Measurements from ENCODE around the gene SLC27A2.

Gene SLC27A2

DNA sequence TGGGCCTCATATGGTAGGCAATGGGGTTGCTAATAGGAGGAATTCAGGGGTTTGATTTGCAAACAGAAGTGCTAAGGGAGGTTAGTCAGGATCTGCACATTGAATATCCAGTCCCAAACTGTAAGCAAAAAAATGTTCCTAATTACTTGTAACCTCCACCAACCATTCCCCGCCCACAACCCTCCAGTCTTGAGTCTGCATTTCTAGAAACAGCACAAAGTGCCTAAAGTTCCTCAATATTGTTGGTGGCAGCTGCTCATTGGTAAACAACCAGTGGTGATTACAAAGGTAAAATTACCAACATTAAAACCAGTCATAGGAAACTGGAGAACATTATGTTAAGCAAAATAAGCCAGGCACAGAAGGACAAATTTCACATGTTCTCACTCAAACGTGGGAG is 64.6 kb downstream of the SLC27A2 start:
- no peak overlapping the region for H3K4me3 ChIP-seq (ENCODE audit: low read depth, low read length)
- no peaks in the 10 kb centered on the region for H3K4me1 ChIP-seq (ENCODE audit: control insufficient read depth, insufficient read depth, low read length)
- H3K9ac ChIP-seq (ENCODE audit: low read depth, low read length): no peak overlapping the region
- no peaks in the 10 kb centered on the region for H3K36me3 ChIP-seq (ENCODE audit: control insufficient read depth, insufficient read depth, low read length)
- no peaks in the 10 kb centered on the region for H3K27me3 ChIP-seq (ENCODE audit: control insufficient read depth, insufficient read depth, low read length)
- H3K9me3 ChIP-seq (ENCODE audit: control insufficient read depth, insufficient read depth, low read length): no peaks in the 10 kb centered on the region

GRCh38 chr15:50247819-50248655 is 66.0 kb downstream of the SLC27A2 start:
- Histone ChIP-seq H3K9ac (ENCODE audit: low read depth, low read length) (no peak overlapping the region), H3K9me3 (ENCODE audit: control insufficient read depth, insufficient read depth, low read length) (no peaks in the 10 kb centered on the region), H3K4me1 (ENCODE audit: control insufficient read depth, insufficient read depth, low read length) (no peaks in the 10 kb centered on the region), H3K36me3 (ENCODE audit: control insufficient read depth, insufficient read depth, low read length) (no peaks in the 10 kb centered on the region), H3K4me3 (ENCODE audit: low read depth, low read length) (no peak overlapping the region), H3K27me3 (ENCODE audit: control insufficient read depth, insufficient read depth, low read length) (no peaks in the 10 kb centered on the region)

GRCh38 chr15:50248994-50249582 is 67.1 kb downstream of the SLC27A2 start:
- Histone ChIP-seq H3K27me3 (ENCODE audit: control insufficient read depth, insufficient read depth, low read length) (no peaks in the 10 kb centered on the region), H3K4me3 (ENCODE audit: low read depth, low read length) (no peak overlapping the region), H3K9me3 (ENCODE audit: control insufficient read depth, insufficient read depth, low read length) (no peaks in the 10 kb centered on the region), H3K36me3 (ENCODE audit: control insufficient read depth, insufficient read depth, low read length) (no peaks in the 10 kb centered on the region), H3K4me1 (ENCODE audit: control insufficient read depth, insufficient read depth, low read length) (no peaks in the 10 kb centered on the region), H3K9ac (ENCODE audit: low read depth, low read length) (no peak overlapping the region)

DNA sequence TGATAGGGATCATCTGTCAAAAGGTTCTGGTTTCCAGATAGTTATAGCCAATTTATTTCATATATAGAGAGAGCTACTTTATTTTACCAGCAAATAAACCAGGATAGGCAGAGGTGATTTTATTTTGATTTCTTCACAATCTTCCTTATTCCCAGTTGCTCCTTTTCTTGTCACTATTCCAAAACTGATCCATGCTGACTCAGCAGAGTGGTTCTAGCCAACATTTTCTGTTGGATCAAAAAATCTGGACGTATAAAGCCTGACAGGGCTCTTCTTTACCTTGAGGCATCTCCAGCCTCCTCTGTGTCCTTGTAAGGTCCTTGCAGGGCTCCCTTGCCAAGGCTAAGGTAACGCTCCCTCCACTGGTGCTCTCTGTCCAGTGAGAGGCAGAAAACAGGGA is 67.7 kb downstream of the SLC27A2 start:
- H3K27me3 ChIP-seq (ENCODE audit: control insufficient read depth, insufficient read depth, low read length): no peaks in the 10 kb centered on the region
- no peaks in the 10 kb centered on the region for H3K4me1 ChIP-seq (ENCODE audit: control insufficient read depth, insufficient read depth, low read length)
- H3K36me3 ChIP-seq (ENCODE audit: control insufficient read depth, insufficient read depth, low read length): no peaks in the 10 kb centered on the region
- no peak overlapping the region for H3K4me3 ChIP-seq (ENCODE audit: low read depth, low read length)
- H3K9ac ChIP-seq (ENCODE audit: low read depth, low read length): no peak overlapping the region
- H3K9me3 ChIP-seq (ENCODE audit: control insufficient read depth, insufficient read depth, low read length): no peaks in the 10 kb centered on the region

- no peaks in the 10 kb centered on the region for H3K9me3 ChIP-seq (ENCODE audit: control insufficient read depth, insufficient read depth, low read length)
- no peaks in the 10 kb centered on the region for H3K27me3 ChIP-seq (ENCODE audit: control insufficient read depth, insufficient read depth, low read length)
- no peaks in the 10 kb centered on the region for H3K36me3 ChIP-seq (ENCODE audit: control insufficient read depth, insufficient read depth, low read length)
- no peak overlapping the region for H3K9ac ChIP-seq (ENCODE audit: low read depth, low read length)
- H3K4me3 ChIP-seq (ENCODE audit: low read depth, low read length): no peak overlapping the region
- no peaks in the 10 kb centered on the region for H3K4me1 ChIP-seq (ENCODE audit: control insufficient read depth, insufficient read depth, low read length)
Measured at GRCh38 chr15:50250760-50251394, 68.9 kb downstream of the SLC27A2 start.

DNA sequence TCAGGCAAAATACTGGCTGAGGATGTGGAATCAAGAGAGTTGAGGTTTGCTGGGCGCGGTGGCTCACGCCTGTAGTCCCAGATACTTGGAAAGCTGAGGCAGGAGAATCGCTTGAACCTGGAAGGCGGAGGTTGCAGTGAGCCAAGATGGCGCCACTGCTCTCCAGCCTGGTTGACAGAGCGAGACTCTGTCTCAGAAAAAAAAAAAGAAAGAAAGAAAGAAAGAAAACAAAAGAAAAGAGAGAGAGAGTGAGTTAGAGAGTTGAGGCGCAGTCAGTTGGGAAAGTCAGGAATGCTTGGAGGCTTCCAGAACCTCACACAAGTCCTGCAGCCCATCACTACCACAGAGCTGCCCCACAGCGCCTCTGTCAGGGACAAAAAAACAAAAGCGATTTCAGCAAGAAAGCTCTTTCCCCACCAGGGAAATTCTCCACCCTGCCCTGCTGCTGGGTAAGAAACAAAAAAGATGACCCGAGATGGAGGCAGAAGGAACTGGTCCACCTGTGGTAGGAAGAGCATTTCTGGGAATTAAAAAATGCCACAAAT is 69.7 kb downstream of the SLC27A2 start:
- Histone ChIP-seq H3K27me3 (ENCODE audit: control insufficient read depth, insufficient read depth, low read length) (no peaks in the 10 kb centered on the region), H3K9ac (ENCODE audit: low read depth, low read length) (no peak overlapping the region), H3K9me3 (ENCODE audit: control insufficient read depth, insufficient read depth, low read length) (no peaks in the 10 kb centered on the region), H3K4me1 (ENCODE audit: control insufficient read depth, insufficient read depth, low read length) (no peaks in the 10 kb centered on the region), H3K36me3 (ENCODE audit: control insufficient read depth, insufficient read depth, low read length) (no peaks in the 10 kb centered on the region), H3K4me3 (ENCODE audit: low read depth, low read length) (no peak overlapping the region)

DNA sequence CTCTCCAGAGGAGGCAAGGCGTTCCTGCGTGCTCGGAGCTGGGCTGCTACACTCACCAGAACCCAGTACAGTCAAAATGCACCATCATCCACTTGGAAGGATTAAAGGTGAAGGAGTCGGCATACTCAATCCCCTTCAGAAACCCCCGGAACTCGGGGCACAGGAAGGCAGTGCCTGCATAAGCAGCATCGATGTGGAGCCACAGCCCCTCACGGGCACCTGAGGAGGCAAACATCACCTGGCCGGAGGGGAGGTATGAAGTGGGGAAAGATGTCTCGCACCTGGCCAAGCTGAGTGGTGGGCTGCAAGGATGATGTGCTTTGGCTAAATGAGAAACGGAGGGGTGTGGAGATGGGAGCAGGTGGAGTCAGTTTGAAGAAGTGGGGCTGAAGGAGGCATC is 70.6 kb downstream of the SLC27A2 start:
- H3K36me3 ChIP-seq (ENCODE audit: control insufficient read depth, insufficient read depth, low read length): no peaks in the 10 kb centered on the region
- H3K9me3 ChIP-seq (ENCODE audit: control insufficient read depth, insufficient read depth, low read length): no peaks in the 10 kb centered on the region
- no peaks in the 10 kb centered on the region for H3K4me1 ChIP-seq (ENCODE audit: control insufficient read depth, insufficient read depth, low read length)
- no peak overlapping the region for H3K4me3 ChIP-seq (ENCODE audit: low read depth, low read length)
- H3K9ac ChIP-seq (ENCODE audit: low read depth, low read length): no peak overlapping the region
- H3K27me3 ChIP-seq (ENCODE audit: control insufficient read depth, insufficient read depth, low read length): no peaks in the 10 kb centered on the region

DNA sequence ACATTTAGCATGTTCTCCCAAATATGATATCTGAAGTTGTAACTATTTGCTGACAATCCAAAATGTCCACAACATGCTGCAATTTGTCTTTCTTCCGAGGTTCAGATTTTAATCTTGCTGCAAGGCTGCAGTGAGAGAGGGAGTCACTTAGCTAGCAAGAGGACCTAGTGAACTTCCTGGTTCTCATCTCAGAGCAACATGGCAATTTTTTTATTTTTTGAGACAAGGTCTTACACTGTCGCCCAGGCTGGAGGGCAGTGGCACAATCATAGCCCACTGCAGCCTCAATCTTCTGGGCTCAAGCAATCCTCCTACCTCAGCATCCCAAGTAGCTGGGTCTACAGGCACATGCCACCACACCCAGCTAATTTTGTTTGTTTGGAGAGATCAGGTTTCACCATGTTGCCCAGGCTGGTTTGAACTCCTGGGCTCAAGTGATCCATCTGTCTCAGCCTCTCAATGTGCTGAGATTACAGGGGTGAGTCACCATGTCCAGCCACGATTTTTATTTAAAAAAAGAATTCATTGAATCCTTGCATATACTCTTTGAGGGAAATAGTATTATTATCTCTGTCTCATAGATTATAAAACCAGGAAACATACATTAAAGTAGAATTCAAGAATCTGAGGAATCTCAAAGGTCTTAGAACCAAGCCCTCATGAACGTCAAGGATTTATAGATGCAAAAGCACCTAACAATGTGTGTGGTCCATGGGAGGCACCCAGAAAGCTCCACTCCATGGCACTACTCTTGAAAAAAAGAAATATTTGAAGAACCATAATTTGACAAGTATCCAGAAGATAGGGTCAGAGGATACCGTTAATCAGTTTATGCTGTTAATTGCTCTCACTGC is 74.4 kb downstream of the SLC27A2 start:
- H3K4me1 ChIP-seq (ENCODE audit: control insufficient read depth, insufficient read depth, low read length): no peaks in the 10 kb centered on the region
- H3K4me3 ChIP-seq (ENCODE audit: low read depth, low read length): no peak overlapping the region
- no peaks in the 10 kb centered on the region for H3K36me3 ChIP-seq (ENCODE audit: control insufficient read depth, insufficient read depth, low read length)
- H3K9me3 ChIP-seq (ENCODE audit: control insufficient read depth, insufficient read depth, low read length): no peaks in the 10 kb centered on the region
- H3K27me3 ChIP-seq (ENCODE audit: control insufficient read depth, insufficient read depth, low read length): no peaks in the 10 kb centered on the region
- no peak overlapping the region for H3K9ac ChIP-seq (ENCODE audit: low read depth, low read length)

DNA sequence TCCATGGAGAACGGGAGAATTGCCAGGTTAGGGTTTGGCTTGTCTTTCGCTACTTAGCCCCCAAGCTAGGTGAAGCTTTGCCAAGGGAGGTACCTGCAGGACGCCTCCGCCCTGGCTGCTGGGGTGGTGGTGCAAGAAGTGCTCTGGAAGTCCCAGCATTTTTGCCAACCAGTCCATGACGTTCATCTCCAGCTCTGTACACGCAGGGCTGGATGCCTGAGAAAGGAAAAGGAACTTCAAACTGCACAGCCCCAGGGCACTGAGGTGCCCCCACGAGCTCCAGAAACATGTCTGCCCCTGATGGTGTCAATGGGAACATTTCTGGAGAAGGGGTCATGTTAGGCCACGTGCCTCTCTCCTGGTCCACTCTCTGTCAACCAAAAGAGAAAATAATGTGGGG is 75.3 kb downstream of the SLC27A2 start:
- Histone ChIP-seq H3K36me3 (ENCODE audit: control insufficient read depth, insufficient read depth, low read length) (no peaks in the 10 kb centered on the region), H3K9me3 (ENCODE audit: control insufficient read depth, insufficient read depth, low read length) (no peaks in the 10 kb centered on the region), H3K4me1 (ENCODE audit: control insufficient read depth, insufficient read depth, low read length) (no peaks in the 10 kb centered on the region), H3K4me3 (ENCODE audit: low read depth, low read length) (no peak overlapping the region), H3K27me3 (ENCODE audit: control insufficient read depth, insufficient read depth, low read length) (no peaks in the 10 kb centered on the region), H3K9ac (ENCODE audit: low read depth, low read length) (no peak overlapping the region)

DNA sequence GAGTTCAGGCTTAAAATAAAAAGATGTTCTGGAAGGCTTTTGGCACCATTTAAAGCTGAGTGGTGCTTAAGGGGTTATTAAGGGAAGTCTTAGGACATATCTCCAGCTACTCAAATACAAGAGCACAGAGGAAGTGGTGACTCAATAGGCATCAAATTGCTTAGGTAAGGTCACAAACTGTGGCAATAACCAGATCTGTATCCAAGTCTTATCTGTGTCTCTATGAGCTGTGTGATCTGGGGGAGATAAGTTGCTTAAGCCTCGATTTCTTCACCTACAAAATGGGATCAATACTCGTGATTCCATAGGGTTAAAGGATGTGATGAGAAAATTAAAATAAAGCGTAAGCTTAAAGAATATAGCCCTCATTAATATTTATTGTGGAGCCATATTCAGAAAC is 75.9 kb downstream of the SLC27A2 start:
- Histone ChIP-seq H3K9ac (ENCODE audit: low read depth, low read length) (no peak overlapping the region), H3K9me3 (ENCODE audit: control insufficient read depth, insufficient read depth, low read length) (no peaks in the 10 kb centered on the region), H3K4me3 (ENCODE audit: low read depth, low read length) (no peak overlapping the region), H3K36me3 (ENCODE audit: control insufficient read depth, insufficient read depth, low read length) (no peaks in the 10 kb centered on the region), H3K27me3 (ENCODE audit: control insufficient read depth, insufficient read depth, low read length) (no peaks in the 10 kb centered on the region), H3K4me1 (ENCODE audit: control insufficient read depth, insufficient read depth, low read length) (no peaks in the 10 kb centered on the region)

DNA sequence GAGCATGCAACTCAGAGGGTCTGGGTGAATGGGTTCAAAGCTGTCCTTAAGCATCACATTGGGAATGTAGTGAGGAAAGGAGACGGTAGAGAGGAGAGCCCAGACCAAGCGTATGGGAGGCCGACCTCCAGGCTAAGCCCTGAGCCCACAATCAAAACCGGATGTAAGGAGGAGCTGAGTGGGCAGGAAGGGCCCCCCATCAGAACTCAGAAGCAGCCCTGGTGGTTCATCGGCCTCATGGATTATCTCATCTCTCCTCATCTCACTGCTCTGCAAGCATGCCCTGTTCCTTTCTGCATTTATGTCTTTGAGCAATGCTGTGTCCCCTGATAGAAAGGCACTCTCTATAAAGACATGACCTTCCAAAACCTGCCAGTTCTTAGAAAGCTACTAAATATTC is 77.3 kb downstream of the SLC27A2 start:
- Histone ChIP-seq H3K4me1 (ENCODE audit: control insufficient read depth, insufficient read depth, low read length) (no peaks in the 10 kb centered on the region), H3K36me3 (ENCODE audit: control insufficient read depth, insufficient read depth, low read length) (no peaks in the 10 kb centered on the region), H3K9ac (ENCODE audit: low read depth, low read length) (no peak overlapping the region), H3K9me3 (ENCODE audit: control insufficient read depth, insufficient read depth, low read length) (no peaks in the 10 kb centered on the region), H3K4me3 (ENCODE audit: low read depth, low read length) (no peak overlapping the region), H3K27me3 (ENCODE audit: control insufficient read depth, insufficient read depth, low read length) (no peaks in the 10 kb centered on the region)

All from iPS-15b (cell line).